GM19324 (cell line): ENCODE measurements around the gene PCYT2.
A peak's percentile ranks its signal among the peaks of the same experiment; 100 is the strongest.

Experiments used
- ATAC-seq: cut with Tn5 transposase; IDR thresholded peaks from one replicate; pipeline ENCODE4 v1.9.1; 2021; ENCODE audit warnings: mild to moderate bottlenecking, moderate library complexity; ENCODE audit not compliant: unreplicated experiment, low FRiP score

The PCYT2 gene

DNA sequence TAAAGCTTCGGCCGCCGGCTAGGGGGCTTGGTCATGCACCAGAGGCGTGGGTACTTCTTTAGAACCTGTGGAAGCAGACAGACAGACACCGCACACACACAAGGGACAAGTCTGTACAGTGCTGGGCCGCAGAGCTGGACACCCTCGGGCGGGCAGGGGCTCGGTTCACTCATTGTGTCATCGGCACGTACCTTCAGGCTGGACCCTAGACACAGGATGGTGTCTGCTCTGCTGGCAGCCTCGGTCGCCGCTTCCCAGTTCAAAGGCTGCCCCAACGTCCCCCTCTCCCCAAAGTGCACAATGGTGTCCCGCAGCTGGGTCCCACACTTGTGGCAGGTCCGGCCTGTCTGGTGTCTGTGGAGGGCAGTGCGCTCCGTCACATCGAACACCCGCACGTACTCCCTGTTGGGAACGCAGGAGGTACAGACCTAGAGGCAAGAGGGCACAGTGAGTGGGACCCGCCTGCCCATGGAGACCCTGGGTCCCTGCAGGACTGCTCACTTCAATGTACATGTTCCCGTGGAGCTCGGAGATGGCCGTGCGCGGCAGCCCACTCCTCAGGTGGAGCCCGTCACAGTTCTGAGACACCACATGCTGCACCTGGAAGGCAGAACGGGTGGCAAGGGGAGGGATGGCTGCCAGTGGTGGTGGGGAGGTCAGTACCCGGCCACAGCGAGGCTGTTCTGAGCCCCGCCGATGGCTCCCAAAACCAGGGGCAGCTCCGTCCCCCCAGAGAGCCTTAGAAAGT lies 3.1 kb upstream of the PCYT2 start:
- no peak for ATAC-seq

GRCh38 chr17:81913394-81914102 lies 2.3 kb upstream of the PCYT2 start:
- ATAC-seq, result no peak

DNA sequence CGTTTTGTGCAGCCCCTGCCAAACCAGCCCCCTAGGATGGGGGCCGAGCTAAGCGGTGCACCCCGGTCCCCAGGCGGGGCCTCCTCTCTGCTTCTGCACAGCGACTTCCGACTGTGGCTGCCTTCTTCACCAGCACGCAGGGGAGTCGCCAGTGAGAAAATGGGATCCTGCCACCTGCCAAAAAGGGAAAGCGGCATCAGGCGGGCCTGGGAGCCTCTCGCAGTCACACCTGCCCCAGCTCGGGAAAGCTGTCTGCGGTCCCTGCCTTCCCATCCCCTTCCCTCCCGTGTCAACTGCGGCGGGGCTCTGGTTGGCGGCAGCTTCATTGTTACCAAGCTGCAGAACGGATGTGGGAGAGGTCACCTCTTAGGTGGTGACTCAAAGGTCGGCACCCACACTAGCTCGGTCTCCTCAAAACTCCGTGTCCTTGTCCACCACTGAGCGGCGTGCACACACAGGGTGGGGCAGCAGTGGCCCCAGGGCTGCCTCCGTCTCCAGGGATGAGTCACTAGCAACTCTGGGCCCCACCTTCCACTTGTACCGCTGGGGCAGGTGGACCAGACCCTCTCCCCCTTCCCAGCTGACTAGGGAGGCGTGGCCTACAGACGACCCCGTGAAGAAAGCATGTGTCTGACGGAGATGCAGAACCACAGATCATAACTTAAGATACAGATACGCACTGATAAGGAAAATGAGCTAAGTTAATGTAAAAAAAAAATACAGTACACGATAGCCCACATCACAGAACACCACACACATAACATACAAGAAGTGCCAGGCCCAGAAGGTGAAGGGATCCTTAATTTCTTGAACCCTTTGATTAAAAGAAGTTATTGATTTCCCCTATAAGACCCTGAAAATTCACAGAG lies 1.5 kb upstream of the PCYT2 start:
- ATAC-seq, result no peak

- no peak for ATAC-seq
Observed at GRCh38 chr17:81911969-81912368, 770 bp upstream of the PCYT2 start.

- ATAC-seq, result peak; percentile 5
Observed at GRCh38 chr17:81910840-81911276, 341 bp downstream of the PCYT2 start.

DNA sequence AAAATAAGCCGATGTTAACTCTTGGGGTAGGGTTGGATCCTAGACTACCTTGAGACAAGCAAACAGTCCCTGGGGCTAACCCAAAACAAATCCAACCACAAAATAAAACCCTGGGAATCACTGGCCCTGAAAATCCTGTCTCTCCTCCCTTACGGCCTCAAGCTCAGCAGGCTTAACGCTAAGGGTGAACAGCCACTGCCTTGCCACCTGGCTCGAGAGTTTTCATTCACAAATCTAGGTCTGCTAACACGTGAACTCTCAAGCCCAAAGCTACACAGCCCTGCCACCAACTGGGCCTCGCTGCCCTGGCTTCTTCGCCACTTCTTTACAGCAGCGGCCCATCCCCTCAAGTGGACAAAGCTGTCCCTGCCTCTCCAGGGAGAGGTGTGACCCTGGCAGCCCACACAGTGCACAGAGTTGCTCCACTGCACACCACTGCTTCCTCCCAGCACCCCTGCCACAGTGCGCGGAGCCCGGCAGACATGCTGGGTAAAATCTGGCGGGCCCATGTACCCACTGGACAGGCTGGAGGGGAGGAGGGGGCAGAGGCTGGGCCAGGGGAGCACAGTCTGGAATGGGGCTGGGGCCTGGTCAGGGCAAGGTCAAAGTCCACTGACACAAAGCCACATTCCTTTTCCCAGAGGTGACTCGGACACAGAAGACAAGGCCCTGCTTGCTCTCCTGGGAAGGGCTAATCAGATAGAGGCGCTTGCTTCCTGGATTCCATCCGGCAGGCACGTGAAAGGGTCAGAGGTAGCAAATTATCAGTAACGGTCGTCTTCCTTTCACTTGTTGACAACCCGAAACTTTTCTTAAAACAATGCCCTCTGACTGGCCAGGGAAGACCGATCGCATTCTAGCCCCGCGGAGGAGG lies 996 bp downstream of the PCYT2 start:
- no peak for ATAC-seq

DNA sequence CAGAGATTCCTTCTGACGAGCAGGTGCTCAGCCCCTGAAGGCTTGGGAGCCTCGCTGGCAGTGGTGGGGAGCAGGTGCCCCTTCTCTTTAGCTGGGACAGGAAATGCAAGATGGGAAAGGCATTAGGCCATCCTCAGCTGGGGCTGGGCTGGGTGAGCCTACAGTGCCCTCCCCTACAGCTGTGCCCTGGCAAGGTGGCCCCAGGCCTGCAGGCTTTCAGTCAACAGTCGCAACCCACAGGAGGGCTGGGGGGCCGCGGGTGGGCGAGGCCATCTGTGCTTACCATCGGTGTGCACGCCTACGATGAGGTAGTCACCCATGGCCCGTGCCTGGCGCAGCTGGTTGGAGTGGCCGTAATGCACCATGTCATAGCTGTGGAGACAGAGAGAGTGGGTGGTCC lies 2.0 kb downstream of the PCYT2 start:
- ATAC-seq, result no peak

GRCh38 chr17:81908793-81909192 lies 2.4 kb downstream of the PCYT2 start:
- no peak for ATAC-seq

DNA sequence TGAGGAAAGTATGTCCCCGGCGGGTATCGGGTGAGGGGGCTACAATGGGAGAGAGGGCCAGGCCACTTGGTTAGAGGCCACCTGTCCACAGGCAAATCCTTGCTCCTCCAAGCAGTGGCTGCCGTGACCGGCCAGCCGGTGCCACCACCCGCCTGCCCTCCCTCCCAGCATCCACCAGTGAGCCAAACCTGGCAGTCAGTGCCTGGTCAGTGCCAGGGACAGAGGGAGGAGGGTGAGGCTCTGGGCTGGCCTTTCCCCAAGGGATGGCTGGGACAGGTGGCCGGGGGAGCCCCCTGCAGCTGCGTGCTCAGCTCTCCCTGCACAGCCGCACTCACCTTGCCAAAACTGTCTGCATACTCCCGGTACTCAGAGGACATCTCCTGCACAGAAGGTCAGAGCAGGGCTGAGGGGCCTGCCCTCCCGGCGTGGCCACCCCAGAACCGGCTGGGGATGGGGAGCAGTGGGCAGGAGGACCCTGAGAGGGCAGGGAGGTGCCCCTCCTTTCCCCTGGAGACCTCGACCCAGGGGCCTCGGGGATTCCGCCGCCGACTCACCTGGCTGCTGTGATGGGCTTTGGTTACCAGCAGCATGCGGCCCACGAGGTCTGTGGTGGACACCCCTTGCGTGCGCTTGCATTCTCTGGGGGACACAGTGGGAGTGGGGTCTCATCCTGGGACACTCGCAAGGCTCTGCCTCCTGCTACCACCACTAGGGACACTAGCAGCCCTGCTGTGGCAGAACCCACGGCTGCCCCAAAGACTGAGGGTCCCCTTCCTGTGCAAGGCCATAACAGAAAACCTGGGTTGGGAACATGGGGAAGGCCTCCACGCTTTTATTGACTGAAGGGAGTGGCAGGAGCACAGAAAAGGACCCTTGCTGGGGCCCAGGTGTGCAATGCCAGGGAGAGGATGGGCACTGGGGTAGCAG lies 3.7 kb downstream of the PCYT2 start:
- ATAC-seq, result no peak

DNA sequence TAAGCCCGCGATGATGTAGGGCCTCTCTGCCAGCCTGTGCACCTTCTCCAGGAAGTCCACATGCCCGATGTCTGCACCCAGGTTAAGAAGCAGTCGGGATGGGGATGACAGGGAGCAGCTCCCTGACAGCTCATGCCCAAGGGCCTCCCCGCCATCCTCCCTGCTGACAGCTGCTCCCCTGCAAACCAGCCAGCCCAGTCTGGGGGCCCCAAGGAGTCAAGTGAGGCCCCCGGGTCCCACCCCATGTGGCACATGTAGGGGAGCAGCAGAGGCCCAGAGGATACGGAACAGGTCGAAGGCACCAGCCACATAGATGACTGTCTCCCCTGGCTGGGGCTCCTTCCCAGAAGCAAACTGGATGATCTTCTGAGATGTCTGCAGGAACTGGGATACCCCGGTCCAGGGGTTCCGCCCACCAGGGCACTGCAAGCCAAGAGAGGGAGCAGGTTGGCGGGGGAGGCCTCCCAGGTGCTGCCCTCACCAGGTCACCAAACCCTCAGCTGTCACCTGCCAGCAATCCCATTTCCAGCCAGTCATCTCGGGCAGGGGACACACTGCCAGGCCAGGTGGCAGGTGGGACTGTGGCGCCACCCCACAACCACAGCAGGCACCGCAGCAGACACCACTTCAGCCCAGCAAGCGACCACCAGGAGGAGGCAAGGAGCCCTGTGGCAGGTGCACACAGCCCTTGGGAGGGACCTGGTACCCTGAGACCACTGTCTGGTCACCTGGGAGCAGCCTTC lies 4.6 kb downstream of the PCYT2 start:
- no peak for ATAC-seq

DNA sequence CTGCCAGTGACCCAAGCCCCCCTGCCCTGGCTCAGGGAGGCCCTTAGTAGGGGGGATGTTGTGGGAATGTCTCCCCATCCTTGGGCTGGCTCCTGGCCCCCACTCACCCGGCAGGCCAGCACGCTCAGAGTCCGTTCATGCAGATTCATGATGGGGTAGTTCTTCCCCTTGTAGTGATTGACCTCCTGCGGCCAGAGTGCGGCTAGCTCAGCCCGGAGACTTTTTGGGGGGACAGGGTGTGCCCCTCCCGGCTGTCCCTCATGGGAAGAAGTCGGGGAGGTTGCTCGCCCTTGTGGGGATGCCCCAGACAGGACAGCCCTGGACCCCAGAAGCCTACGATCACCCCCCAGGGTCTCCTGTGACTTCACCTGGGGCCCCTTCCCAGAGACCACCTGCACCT lies 5.2 kb downstream of the PCYT2 start:
- no peak for ATAC-seq

DNA sequence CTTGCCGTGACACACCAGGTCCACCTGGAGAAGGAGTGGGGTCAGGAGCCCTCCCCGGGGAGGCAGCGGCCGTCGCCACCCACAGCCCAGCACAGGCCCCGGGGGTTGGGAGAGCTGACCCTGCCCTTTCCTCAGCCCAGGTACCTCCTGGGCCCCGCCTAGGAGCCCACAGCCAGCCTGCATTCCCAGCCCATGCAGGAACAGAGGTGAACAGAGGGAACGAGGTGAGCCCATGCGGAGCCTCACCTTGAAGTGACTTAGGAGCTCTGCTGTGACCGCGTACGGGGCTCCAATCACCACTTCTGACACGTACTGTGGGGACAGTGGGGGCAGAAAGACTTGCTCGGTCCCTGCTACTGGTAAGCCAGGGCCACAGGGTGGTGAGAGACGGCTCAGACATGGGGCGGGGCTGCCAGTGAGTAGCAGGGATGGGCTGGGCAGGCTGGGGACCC lies 5.7 kb downstream of the PCYT2 start:
- ATAC-seq, result no peak

DNA sequence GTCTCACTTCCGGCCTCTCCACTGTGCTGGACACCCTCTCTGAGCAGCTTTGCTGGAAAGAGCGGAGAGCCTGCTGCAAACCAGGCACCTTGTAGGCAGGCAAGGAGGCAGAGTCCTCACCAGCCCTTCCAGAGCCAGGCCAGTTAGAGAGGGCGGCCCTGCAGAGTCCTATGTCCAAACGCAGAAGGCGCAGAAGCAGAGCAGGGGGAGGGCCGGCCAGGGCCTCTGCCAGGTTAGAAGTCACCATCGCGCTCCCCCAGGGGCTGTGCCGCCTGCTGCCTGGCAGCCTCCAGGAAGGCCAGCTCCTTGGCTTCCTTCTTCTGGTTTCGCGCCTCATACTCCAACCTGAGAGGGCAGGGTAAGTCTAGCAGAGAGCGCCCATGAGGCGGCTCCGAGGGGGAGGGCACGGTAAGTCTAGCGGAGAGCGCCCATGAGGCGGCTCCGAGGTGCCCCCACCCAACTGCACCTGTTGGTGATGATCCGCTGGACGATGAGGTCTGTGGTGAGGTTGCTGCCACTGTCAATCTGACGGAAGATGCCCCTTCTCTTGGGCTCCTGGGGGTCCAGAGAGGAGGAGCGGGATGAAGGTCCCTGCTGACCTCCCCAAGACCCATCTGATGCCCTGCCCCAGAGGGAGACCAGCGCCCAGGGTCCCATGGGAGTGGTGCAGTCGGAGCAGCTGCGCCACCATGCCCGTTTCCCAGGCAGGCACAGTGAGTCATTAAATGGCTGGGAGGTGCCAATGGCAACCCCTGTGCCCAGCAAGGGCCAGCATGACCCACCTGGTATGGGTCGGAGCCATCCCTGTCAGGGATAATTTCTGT lies 6.4 kb downstream of the PCYT2 start:
- ATAC-seq, result no peak

- ATAC-seq, result no peak
Observed at GRCh38 chr17:81903896-81904599, 7.2 kb downstream of the PCYT2 start.

- ATAC-seq, result no peak
Observed at GRCh38 chr17:81903415-81903831, 7.8 kb downstream of the PCYT2 start.

DNA sequence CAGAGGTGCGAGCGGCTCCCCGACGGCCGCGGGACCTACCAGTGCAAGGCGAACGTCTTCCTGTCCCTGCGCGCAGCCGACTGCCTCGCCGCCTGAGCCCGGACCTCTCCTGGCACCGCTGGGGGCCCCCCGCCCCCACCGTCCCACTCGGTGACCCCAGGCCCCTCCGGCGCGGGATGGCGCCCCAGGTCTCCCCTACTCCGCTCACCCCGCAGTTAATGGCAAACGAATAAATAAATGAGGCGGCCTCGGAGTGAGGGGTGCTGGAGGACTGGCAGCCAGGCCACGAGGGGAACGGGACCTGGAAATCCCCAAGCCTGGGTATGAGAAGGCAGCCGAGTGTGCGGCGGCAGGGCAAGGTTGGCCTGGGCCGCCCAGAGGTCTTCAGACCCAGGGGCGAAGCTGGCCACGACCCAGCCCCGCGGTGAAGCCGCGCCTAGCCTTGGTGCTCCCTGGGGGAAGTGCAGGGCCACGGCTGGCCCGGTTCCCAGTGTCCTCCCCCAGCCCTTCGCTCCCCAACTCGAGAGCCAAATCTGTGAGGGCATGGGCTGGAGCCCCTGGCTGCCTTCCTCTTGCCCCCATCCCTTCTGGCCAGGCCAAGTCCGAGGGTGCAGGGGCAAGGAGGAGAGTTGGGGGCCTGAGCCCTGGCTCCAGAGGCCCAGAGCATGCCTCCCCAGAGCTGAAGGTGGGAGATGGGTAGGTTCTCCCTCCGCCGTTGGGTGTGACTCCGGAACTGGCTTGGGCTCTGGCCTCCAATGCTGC lies 8.4 kb downstream of the PCYT2 start:
- no peak for ATAC-seq
